ENCODE measurements around the gene RABEP1. TPM values are rescaled to one million over a fixed set of nuclear protein-coding genes. Genes with fewer than 3 reads are reported as not detected.
A peak's percentile ranks its signal among the peaks of the same experiment; 100 is the strongest.

Gene RABEP1
- total RNA-seq, 1 experiment from 2014 or later, result 71.3 TPM

- no peak for DNase-seq (ENCODE audit: low spot score)
- intact Hi-C loops (cut with micrococcal nuclease; ENCODE audit: unreplicated experiment), result no loop called here
- TF ChIP-seq CTCF (conservative IDR thresholded peaks at IDR 0.05; ENCODE audit: low read depth, low read length) (no peak), EZH2 (IDR thresholded peaks at IDR 0.05; ENCODE audit: borderline replicate concordance, low read depth, low read length, poor library complexity, severe bottlenecking) (no peak)
- H3K9me3 ChIP-seq (ENCODE audit: low read depth, low read length, poor library complexity, severe bottlenecking), result no peaks in the 10 kb centered on the region
- H3K36me3 ChIP-seq (ENCODE audit: insufficient read depth, low read length, poor library complexity, severe bottlenecking), result peaks cover 73% of the 10 kb centered on the region
- peak overlapping the region; percentile 66 for H3K27ac ChIP-seq (ENCODE audit: low read depth, low read length, poor library complexity, severe bottlenecking)
- ChIA-PET CTCF (no interaction called here), POLR2A (ENCODE audit: low non-redundant PET) (interaction anchor here (0.7 kb wide), 1 partner anchor 439 kb away, joined by 7 read pairs; no protein-coding TSS in a partner anchor)
- no peak overlapping the region for H3K4me3 ChIP-seq (ENCODE audit: low read depth, low read length, poor library complexity, severe bottlenecking)
- H3K27me3 ChIP-seq (replicated peaks; ENCODE audit: insufficient read depth, low read depth, low read length, poor library complexity), result no peaks in the 10 kb centered on the region
- peaks cover 11% of the 10 kb centered on the region for H3K4me1 ChIP-seq (ENCODE audit: insufficient read depth, low read length, poor library complexity, severe bottlenecking)
- no TSS peak for BruUV-seq (replicated peaks)
These were observed 97.4 kb downstream of the RABEP1 start for GRCh38 chr17:5379351-5380107.

GRCh38 chr17:5380491-5381135 is 98.5 kb downstream of the RABEP1 start:
- ChIA-PET CTCF (no interaction called here), POLR2A (ENCODE audit: low non-redundant PET) (interaction anchor here (0.7 kb wide), 1 partner anchor 440 kb away, joined by 7 read pairs; no protein-coding TSS in a partner anchor)
- DNase-seq (ENCODE audit: low spot score), result peak; percentile 6
- H3K4me3 ChIP-seq (ENCODE audit: low read depth, low read length, poor library complexity, severe bottlenecking), result no peak overlapping the region
- H3K27ac ChIP-seq (ENCODE audit: low read depth, low read length, poor library complexity, severe bottlenecking), result peak overlapping the region; percentile 66
- H3K36me3 ChIP-seq (ENCODE audit: insufficient read depth, low read length, poor library complexity, severe bottlenecking), result peaks cover 75% of the 10 kb centered on the region
- TF ChIP-seq EZH2 (IDR thresholded peaks at IDR 0.05; ENCODE audit: borderline replicate concordance, low read depth, low read length, poor library complexity, severe bottlenecking) (no peak), CTCF (conservative IDR thresholded peaks at IDR 0.05; ENCODE audit: low read depth, low read length) (no peak)
- no TSS peak for BruUV-seq (replicated peaks)
- no peaks in the 10 kb centered on the region for H3K9me3 ChIP-seq (ENCODE audit: low read depth, low read length, poor library complexity, severe bottlenecking)
- no peaks in the 10 kb centered on the region for H3K27me3 ChIP-seq (replicated peaks; ENCODE audit: insufficient read depth, low read depth, low read length, poor library complexity)
- peaks cover 11% of the 10 kb centered on the region for H3K4me1 ChIP-seq (ENCODE audit: insufficient read depth, low read length, poor library complexity, severe bottlenecking)
- intact Hi-C loops (cut with micrococcal nuclease; ENCODE audit: unreplicated experiment), result no loop called here

GRCh38 chr17:5381542-5381941 is 99.5 kb downstream of the RABEP1 start:
- Histone ChIP-seq H3K4me1 (ENCODE audit: insufficient read depth, low read length, poor library complexity, severe bottlenecking) (peaks cover 11% of the 10 kb centered on the region), H3K27ac (ENCODE audit: low read depth, low read length, poor library complexity, severe bottlenecking) (no peak overlapping the region), H3K4me3 (ENCODE audit: low read depth, low read length, poor library complexity, severe bottlenecking) (no peak overlapping the region), H3K36me3 (ENCODE audit: insufficient read depth, low read length, poor library complexity, severe bottlenecking) (peaks cover 75% of the 10 kb centered on the region), H3K9me3 (ENCODE audit: low read depth, low read length, poor library complexity, severe bottlenecking) (no peaks in the 10 kb centered on the region), H3K27me3 (replicated peaks; ENCODE audit: insufficient read depth, low read depth, low read length, poor library complexity) (no peaks in the 10 kb centered on the region)
- ChIA-PET POLR2A (ENCODE audit: low non-redundant PET) (no interaction called here), CTCF (no interaction called here)
- BruUV-seq (replicated peaks), result no TSS peak
- no peak for DNase-seq (ENCODE audit: low spot score)
- no peak for TF ChIP-seq CTCF (conservative IDR thresholded peaks at IDR 0.05; ENCODE audit: low read depth, low read length)
- TF ChIP-seq EZH2 (IDR thresholded peaks at IDR 0.05; ENCODE audit: borderline replicate concordance, low read depth, low read length, poor library complexity, severe bottlenecking), result no peak
- intact Hi-C loops (cut with micrococcal nuclease; ENCODE audit: unreplicated experiment), result no loop called here

Data from A673 (cell line).